Testis (tissue), 3 donors: ENCODE data around the gene HSPB7. TPM values are rescaled to one million over a fixed set of nuclear protein-coding genes. Genes with fewer than 3 reads are reported as not detected.
A peak's percentile ranks its signal among the peaks of the same experiment; 100 is the strongest.

Source experiments
- DNase-seq: peaks from one replicate; pipeline ENCODE4 v3.0.0-alpha.2; 2019
- H3K27ac ChIP-seq, 2 donors: fragments of 200-600 bp; sonication (generic); one replicate each; pipeline ENCODE4 v1.5.1; 2019
- H3K27me3 ChIP-seq: fragments of 200-600 bp; sonication (generic); one replicate; pipeline ENCODE4 v1.5.1; 2019
- H3K36me3 ChIP-seq: fragments of 200-600 bp; sonication (generic); one replicate; pipeline ENCODE4 v1.5.1; 2017; ENCODE audit warnings: low read depth; ENCODE audit errors: missing control alignments
- H3K4me1 ChIP-seq: fragments of 200-600 bp; sonication (generic); one replicate; pipeline ENCODE4 v1.5.1; 2019
- H3K4me3 ChIP-seq, 2 donors: fragments of 200-600 bp; sonication (generic); one replicate each; pipeline ENCODE4 v1.5.1; 2017 to 2019
- H3K9me3 ChIP-seq: fragments of 200-600 bp; sonication (generic); one replicate; pipeline ENCODE4 v1.5.1; 2017
- POLR2A ChIP-seq: fragments of 450-650 bp; IDR thresholded peaks from one replicate; pipeline ENCODE4 v1.6.1; 2017; ENCODE audit warnings: antibody characterized with exemption, mild to moderate bottlenecking, moderate library complexity
- WGBS, 2 donors: methylation state at CpG; one replicate each; pipeline ENCODE4 v1.1.5; 2018; 5-methylcytosine and 5-hydroxymethylcytosine counted together
- intact Hi-C: fragments of 100-400 bp; cut with DNase I; formaldehyde crosslinking; loops from one replicate; pipeline ENCODE4 v1.15.1; 2023; ENCODE audit warnings: low total_unique reads
- polyA plus RNA-seq: library from polyadenylated mRNA; stranded (reverse); fragments of 350-450 nt; fragmentation: Illumina TruSeq; extraction: RNeasy Lipid Tissue Mini Kit (QIAGEN cat#74804); gene quantifications from one replicate; pipeline ENCODE4 v1.2.3, GENCODE V29; 2014; ENCODE audit warnings: low read depth, low replicate concordance; ENCODE audit not compliant: insufficient read depth
- total RNA-seq, 2 donors: library from RNA; depleted of rRNA; stranded (reverse); fragments of >200 nt; gene quantifications; one replicate each; pipeline ENCODE4 v1.2.3, GENCODE V29; 2016
- TF ChIP-seq, protein P1 (sequence below), 3 experiments: fragments of 450-650 bp in 2 of 3; fragments of 200-600 bp in 1 of 3; sonication (generic) in 1 of 3; IDR thresholded peaks; one replicate each; pipeline ENCODE4 v1.5.1; 2016 to 2019; ENCODE audit warnings: antibody characterized with exemption in 3 of 3, mild to moderate bottlenecking in 2 of 3, moderate library complexity in 1 of 3

Gene HSPB7
- total and polyA plus RNA-seq, 3 donors from 2014 or later: 9.0 to 31.2 (median 11.7) TPM

DNA sequence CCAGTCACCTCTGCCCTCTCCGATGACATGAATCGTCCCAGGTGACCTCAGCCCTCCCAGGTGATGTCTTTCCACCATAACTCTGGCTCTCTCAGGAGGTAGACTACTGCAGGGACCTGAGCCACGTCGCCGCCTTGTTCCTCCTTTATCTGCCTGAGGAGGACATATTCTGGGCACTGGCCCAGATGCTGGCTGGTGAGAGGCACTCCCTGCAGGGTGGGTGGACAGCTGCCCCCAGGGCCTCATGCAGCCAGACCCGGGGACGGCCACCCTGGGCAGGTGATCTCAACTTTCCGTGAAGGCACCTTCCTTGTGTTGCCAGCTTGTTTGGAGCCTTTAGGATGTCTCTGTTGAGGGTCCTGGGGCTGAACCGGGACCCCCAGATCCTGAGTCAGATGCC is 28.1 kb downstream of the HSPB7 start:
- 52 to 85% methylated on average over 5 to 9 of the region's 9 CpGs for WGBS, 2 donors
- H3K9me3 ChIP-seq: no peaks in the 10 kb centered on the region
- no peak overlapping the region for H3K27ac ChIP-seq
- intact Hi-C loops: no loop called here
- DNase-seq: peak; percentile 59
- H3K36me3 ChIP-seq: no peaks in the 10 kb centered on the region
- H3K27me3 ChIP-seq: no peaks in the 10 kb centered on the region
- H3K4me1 ChIP-seq: no peaks in the 10 kb centered on the region
- no peak for TF ChIP-seq POLR2A
- TF ChIP-seq, protein P1, sequence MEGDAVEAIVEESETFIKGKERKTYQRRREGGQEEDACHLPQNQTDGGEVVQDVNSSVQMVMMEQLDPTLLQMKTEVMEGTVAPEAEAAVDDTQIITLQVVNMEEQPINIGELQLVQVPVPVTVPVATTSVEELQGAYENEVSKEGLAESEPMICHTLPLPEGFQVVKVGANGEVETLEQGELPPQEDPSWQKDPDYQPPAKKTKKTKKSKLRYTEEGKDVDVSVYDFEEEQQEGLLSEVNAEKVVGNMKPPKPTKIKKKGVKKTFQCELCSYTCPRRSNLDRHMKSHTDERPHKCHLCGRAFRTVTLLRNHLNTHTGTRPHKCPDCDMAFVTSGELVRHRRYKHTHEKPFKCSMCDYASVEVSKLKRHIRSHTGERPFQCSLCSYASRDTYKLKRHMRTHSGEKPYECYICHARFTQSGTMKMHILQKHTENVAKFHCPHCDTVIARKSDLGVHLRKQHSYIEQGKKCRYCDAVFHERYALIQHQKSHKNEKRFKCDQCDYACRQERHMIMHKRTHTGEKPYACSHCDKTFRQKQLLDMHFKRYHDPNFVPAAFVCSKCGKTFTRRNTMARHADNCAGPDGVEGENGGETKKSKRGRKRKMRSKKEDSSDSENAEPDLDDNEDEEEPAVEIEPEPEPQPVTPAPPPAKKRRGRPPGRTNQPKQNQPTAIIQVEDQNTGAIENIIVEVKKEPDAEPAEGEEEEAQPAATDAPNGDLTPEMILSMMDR (IDR thresholded peaks at IDR 0.05): no peak
- H3K4me3 ChIP-seq: no peak overlapping the region

DNA sequence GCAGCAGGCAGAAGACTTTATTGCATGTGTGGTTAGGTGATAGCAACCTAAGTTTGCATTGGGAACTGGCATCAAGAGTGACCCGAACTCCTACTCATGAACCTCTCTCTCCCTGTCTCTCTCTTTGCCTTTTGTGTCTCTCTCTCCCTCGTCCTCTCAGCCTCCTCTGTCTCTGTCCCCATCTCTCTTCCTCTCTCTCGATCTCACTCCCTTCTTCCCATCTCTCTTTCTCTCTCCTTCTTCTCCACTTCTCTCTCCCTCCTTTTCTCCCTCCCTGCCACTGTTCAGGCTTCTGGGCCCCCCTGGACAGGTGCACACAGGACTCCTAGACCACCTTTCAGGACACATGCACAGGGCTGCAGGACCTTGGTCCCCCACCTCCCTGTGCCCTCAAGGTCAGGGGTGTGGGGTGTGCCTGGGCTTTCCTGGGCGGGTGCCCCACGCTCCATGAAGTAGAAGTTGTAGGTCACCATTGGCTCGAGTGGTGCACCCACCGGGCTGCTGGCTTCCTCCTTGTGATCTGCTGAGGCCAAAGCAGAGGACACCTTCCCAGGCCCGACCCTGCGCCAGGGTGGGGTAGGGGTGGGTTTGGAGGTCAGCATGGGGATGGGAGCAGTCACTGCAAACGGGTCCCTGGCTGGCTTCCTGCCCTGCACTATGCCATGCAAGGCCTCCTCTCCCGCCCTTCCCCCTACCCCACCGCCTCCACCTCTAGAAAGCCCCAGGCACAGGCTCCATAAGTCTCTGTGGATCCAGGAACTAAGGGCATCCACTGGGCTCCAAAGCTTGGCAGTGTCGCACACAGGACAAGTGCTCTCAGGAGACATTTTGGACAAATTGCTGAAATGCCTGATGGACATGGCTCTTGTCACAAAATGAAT is 28.7 kb downstream of the HSPB7 start:
- H3K4me1 ChIP-seq: no peaks in the 10 kb centered on the region
- WGBS, 2 donors: 91 to 94% methylated on average over 9 to 13 of the region's 13 CpGs
- no peak for DNase-seq
- H3K4me3 ChIP-seq: no peak overlapping the region
- H3K9me3 ChIP-seq: no peaks in the 10 kb centered on the region
- no peaks in the 10 kb centered on the region for H3K27me3 ChIP-seq
- TF ChIP-seq POLR2A: no peak
- TF ChIP-seq, protein P1 (IDR thresholded peaks at IDR 0.05): no peak
- intact Hi-C loops: no loop called here
- no peak overlapping the region for H3K27ac ChIP-seq
- H3K36me3 ChIP-seq: no peaks in the 10 kb centered on the region

DNA sequence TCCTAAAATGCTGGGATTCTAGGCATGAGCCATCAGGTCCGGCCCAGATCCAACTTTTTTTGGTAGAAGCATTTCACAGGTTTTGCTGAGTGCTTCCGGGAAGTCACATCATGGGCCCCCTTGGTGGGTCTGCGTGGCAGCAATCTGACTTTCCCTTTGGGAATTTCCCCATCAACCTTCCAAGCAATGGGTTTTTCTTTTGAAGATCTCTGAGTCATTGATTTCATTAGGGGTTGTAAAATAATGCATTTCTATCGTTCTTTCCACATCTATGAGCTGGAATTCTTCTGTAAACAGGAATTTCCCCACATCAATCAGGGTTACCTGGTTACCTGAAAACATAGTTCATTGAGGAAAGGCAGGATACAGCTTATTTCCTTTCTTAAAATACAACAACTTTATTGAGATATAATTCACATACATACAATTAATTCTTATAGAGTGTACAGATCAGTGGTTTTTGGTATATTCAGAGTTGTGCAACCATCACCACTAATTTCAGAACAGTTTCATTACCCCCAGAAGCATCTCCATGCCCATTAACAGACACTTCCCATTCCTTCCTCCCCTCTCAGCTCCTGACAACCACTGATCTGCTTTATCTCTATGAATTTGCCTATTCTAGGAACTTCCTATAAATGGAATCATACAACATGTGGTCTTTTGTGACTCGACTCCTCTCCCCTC is 32.1 kb downstream of the HSPB7 start:
- Histone ChIP-seq H3K9me3 (no peaks in the 10 kb centered on the region), H3K36me3 (no peaks in the 10 kb centered on the region), H3K4me3 (no peak overlapping the region), H3K4me1 (no peaks in the 10 kb centered on the region), H3K27ac (no peak overlapping the region), H3K27me3 (no peaks in the 10 kb centered on the region)
- intact Hi-C loops: no loop called here
- 76 to 79% methylated on average over 5 of the region's 5 CpGs for WGBS, 2 donors
- no peak for DNase-seq
- TF ChIP-seq POLR2A: no peak
- TF ChIP-seq, protein P1 (IDR thresholded peaks at IDR 0.05): no peak

DNA sequence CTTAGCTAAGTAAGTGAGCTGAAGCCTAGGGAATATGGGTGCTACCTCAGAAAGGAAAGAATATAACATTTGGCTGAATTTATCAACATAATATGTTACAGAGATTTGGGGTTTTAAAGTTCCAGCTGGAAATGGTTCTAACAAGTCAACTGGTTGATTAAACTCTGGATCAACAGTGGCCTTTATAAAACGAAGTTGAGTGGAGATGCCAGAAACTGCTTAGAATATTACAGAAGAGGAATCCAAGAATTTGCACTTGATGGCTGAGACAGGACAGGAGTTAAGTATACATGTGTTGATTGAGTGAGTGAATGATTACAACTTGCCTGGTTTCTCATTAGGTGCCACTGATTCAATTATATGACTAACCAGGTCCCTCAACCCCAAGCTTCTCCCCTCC is 34.6 kb downstream of the HSPB7 start:
- DNase-seq: no peak
- intact Hi-C loops: no loop called here
- WGBS, 2 donors: 50 to 79% methylated on average over 1 of the region's 1 CpG
- Histone ChIP-seq H3K27ac (no peak overlapping the region), H3K4me1 (no peaks in the 10 kb centered on the region), H3K4me3 (no peak overlapping the region), H3K36me3 (no peaks in the 10 kb centered on the region), H3K9me3 (no peaks in the 10 kb centered on the region), H3K27me3 (no peaks in the 10 kb centered on the region)
- no peak for TF ChIP-seq POLR2A
- TF ChIP-seq, protein P1 (IDR thresholded peaks at IDR 0.05): no peak
